Measurements from ENCODE around the gene TBX1.

TBX1 gene

GRCh38 chr22:19760058-19760950 lies at the start of gene TBX1:
TBX1 (plus strand) TSS chr22:19760778; CDS start chr22:19760844, 66 bp downstream.
- no peak for DNase-seq

GRCh38 chr22:19713245-19713644 lies 47.3 kb upstream of the TBX1 start:
- DNase-seq: no peak

- DNase-seq: no peak
Measured at GRCh38 chr22:19713650-19714311, 46.8 kb upstream of the TBX1 start.

- DNase-seq: no peak
Measured at GRCh38 chr22:19714312-19715187, 46.0 kb upstream of the TBX1 start, which contains the start of gene SEPTIN5. SEPTIN5 (plus strand) TSS chr22:19714503; CDS start chr22:19714589, 86 bp downstream.

GRCh38 chr22:19715188-19715930 lies 45.2 kb upstream of the TBX1 start:
- no peak for DNase-seq

- no peak for DNase-seq
Measured at GRCh38 chr22:19716041-19716828, 44.3 kb upstream of the TBX1 start.

- DNase-seq: no peak
Measured at GRCh38 chr22:19716829-19717105, 43.8 kb upstream of the TBX1 start.

- no peak for DNase-seq
Measured at GRCh38 chr22:19717181-19717580, 43.4 kb upstream of the TBX1 start.

- no peak for DNase-seq
Measured at GRCh38 chr22:19717691-19718455, 42.7 kb upstream of the TBX1 start.

GRCh38 chr22:19718456-19719049 lies 42.0 kb upstream of the TBX1 start:
- DNase-seq: no peak

- DNase-seq: no peak
Measured at GRCh38 chr22:19719050-19719482, 41.5 kb upstream of the TBX1 start.

- no peak for DNase-seq
Measured at GRCh38 chr22:19719488-19720021, 41.0 kb upstream of the TBX1 start.

GRCh38 chr22:19720150-19720827 lies 40.3 kb upstream of the TBX1 start:
- DNase-seq: no peak

GRCh38 chr22:19720999-19721329 lies 39.6 kb upstream of the TBX1 start:
- DNase-seq: no peak

GRCh38 chr22:19721330-19722177 lies 39.0 kb upstream of the TBX1 start:
- no peak for DNase-seq

- no peak for DNase-seq
Measured at GRCh38 chr22:19722178-19722981, 38.2 kb upstream of the TBX1 start.

GRCh38 chr22:19722982-19723231 lies 37.7 kb upstream of the TBX1 start:
- DNase-seq: no peak

Measured in NCI-H1694 treated with DMSO at 0.1 percent for 48 hours (cell line).